Transverse colon (tissue), 4 donors: ENCODE data around the gene SSRP1. TPM values are rescaled to one million over a fixed set of nuclear protein-coding genes. Genes with fewer than 3 reads are reported as not detected.

Experiments used
- DNase-seq: peaks from one replicate; pipeline ENCODE4 v3.0.0-alpha.2; 2019
- H3K27ac ChIP-seq, 4 donors: fragments of 200-600 bp; sonication (generic); 2 replicates each; pipeline ENCODE4 v1.5.1; 2016 to 2018; ENCODE audit warnings: inconsistent platforms in 4 of 4
- H3K27me3 ChIP-seq: fragments of 200-600 bp; sonication (generic); 2 replicates; pipeline ENCODE4 v1.5.1; 2017; ENCODE audit warnings: inconsistent platforms
- H3K36me3 ChIP-seq, 4 donors: fragments of 200-600 bp; sonication (generic); 2 replicates each; pipeline ENCODE4 v1.5.1; 2017 to 2019; ENCODE audit warnings: inconsistent platforms in 4 of 4
- H3K4me1 ChIP-seq, 4 donors: fragments of 200-600 bp; sonication (generic); 2 replicates each; pipeline ENCODE4 v1.5.1; 2017 to 2020; ENCODE audit warnings: inconsistent platforms in 4 of 4
- H3K4me3 ChIP-seq, 4 donors: fragments of 200-600 bp; sonication (generic); 1 replicate in 1 of 4; 2 replicates in 3 of 4; pipeline versions ENCODE4 v1.5.1 to v1.6.1; 2017 to 2019; ENCODE audit warnings: inconsistent platforms in 4 of 4
- H3K9me3 ChIP-seq, 2 donors: fragments of 200-600 bp; sonication (generic); 2 replicates each; pipeline ENCODE4 v1.5.1; 2017 to 2019; ENCODE audit warnings: inconsistent platforms in 2 of 2
- CTCF ChIP-seq, 5 experiments: fragments of 200-600 bp in 3 of 5; fragments of 450-650 bp in 2 of 5; sonication (generic) in 3 of 5; IDR thresholded peaks; 1 replicate in 2 of 5; 2 replicates in 3 of 5; pipeline ENCODE4 v1.5.1; 2016 to 2017; ENCODE audit warnings: antibody characterized with exemption in 5 of 5, inconsistent platforms in 3 of 5, mild to moderate bottlenecking in 2 of 5, moderate library complexity in 1 of 5
- EP300 ChIP-seq: sonication (generic); formaldehyde crosslinking; IDR thresholded peaks from one replicate; pipeline ENCODE4 v1.6.1; 2017; ENCODE audit warnings: antibody characterized with exemption, low read depth
- POLR2A ChIP-seq: fragments of 450-650 bp; IDR thresholded peaks from one replicate; pipeline ENCODE4 v1.6.1; 2016; ENCODE audit warnings: antibody characterized with exemption, mild to moderate bottlenecking, moderate library complexity
- POLR2AphosphoS5 ChIP-seq, 3 donors: sonication (generic); formaldehyde crosslinking; IDR thresholded peaks; one replicate each; pipeline ENCODE4 v1.6.1; 2016; ENCODE audit warnings: antibody characterized with exemption in 3 of 3
- WGBS, 2 donors: methylation state at CpG; one replicate each; pipeline ENCODE4 v1.1.5; 2018; ENCODE audit warnings: low coverage in 1 of 2; 5-methylcytosine and 5-hydroxymethylcytosine counted together
- in situ Hi-C, 4 donors: fragments of 200-750 bp; cut with MboI; loops; one replicate each; pipeline versions ENCODE4 v1.15.0 to v1.15.1; 2017; ENCODE audit warnings: low sequenced_read_pairs in 3 of 4, low pct_ligation_motif_present in 1 of 4, low pct_unique_long_range_greater_than_20kb in 1 of 4
- intact Hi-C: fragments of 100-400 bp; cut with DNase I; formaldehyde crosslinking; loops from one replicate; pipeline ENCODE4 v1.15.1; 2023; ENCODE audit warnings: low total_unique reads
- total RNA-seq, 4 donors: library from RNA; depleted of rRNA; stranded (reverse); fragments of >200 nt; gene quantifications; one replicate each; pipeline ENCODE4 v1.1.0, GENCODE V29; 2016

Gene SSRP1
- total RNA-seq, 4 donors from 2014 or later, result 32.0 to 59.4 (median 45.5) TPM

DNA sequence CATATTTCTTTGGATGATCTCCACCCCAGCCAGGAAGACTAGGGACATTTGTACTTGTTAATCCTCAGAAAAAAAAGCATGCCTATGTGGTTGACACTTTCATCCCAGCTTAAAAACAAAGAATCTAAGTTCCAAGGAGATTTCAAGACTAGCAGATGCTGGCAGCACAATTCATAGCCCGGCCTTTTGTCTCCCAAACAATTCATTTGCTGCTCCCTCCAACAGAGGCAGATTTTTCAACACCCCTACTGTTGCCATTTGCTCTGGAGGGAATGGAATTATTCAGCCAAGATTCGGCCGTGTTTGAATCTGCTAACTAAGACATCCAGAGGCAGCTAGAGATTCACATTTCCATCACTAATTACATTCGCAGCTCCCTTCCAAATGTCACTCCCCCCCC is 17.8 kb upstream of the SSRP1 start:
- intact Hi-C loops, result no loop called here
- in situ Hi-C loops, result no loop called here
- H3K4me3 ChIP-seq, result no peak overlapping the region
- H3K4me1 ChIP-seq, result peaks cover 0 to 6% (median 2%) of the 10 kb centered on the region in 4 donors
- 71 to 77% methylated on average over 4 of the region's 4 CpGs for WGBS, 2 donors
- no peak for TF ChIP-seq POLR2A
- no peak overlapping the region for H3K27ac ChIP-seq
- no peaks in the 10 kb centered on the region for H3K36me3 ChIP-seq
- H3K9me3 ChIP-seq, result no peaks in the 10 kb centered on the region
- no peak for DNase-seq
- H3K27me3 ChIP-seq, result no peaks in the 10 kb centered on the region

GRCh38 chr11:57353036-57353435 is 17.3 kb upstream of the SSRP1 start:
- in situ Hi-C loops (no loop called here), intact Hi-C loops (no loop called here)
- no peaks in the 10 kb centered on the region for H3K9me3 ChIP-seq
- H3K4me3 ChIP-seq, result no peak overlapping the region
- WGBS, 2 donors, result 57 to 84% methylated on average over 3 to 5 of the region's 5 CpGs
- no peak for DNase-seq
- H3K27me3 ChIP-seq, result no peaks in the 10 kb centered on the region
- no peak overlapping the region for H3K27ac ChIP-seq
- no peaks in the 10 kb centered on the region for H3K36me3 ChIP-seq
- peaks cover 0 to 6% (median 2%) of the 10 kb centered on the region in 4 donors for H3K4me1 ChIP-seq
- TF ChIP-seq POLR2A (no peak), CTCF (IDR thresholded peaks at IDR 0.05) (no peak), EP300 (no peak), POLR2AphosphoS5 (IDR thresholded peaks at IDR 0.05) (no peak)

DNA sequence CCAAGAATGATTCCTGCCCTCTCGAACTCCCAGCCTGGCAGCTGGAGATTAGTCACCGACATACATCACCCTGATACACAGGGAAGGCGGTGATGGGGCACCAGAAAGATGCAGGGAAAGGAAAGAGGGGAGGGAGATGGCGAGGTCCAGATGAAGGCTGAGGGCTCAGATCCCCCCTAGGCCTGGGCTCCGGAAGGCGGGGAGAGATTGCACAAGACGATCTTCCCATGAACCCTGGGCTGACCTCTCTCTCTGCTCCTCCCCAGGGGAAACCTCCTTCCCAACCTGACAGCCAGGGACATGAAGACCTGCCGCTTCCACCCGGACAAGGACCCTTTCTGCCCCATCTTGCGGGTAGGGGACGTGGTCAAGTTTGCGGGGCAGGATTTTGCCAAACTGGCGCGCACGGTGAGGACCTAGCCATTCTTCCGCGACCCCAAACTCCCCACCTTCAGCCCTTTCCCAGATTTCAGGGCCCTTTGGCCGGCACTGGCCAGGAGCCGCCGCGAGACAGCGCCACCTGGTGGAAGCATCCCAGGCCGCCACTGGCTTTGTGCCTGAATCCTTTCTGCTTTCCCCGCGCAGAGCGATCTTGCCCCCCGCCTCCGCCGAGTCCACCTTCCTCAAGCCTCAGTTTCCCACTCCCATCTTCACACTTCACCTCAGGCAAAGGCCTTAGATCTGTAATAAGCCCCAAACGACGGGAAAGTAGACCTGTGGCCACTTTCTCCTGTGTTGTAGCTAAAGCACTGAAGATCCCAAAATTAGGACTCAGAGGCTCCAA is 14.0 kb upstream of the SSRP1 start:
- no peak overlapping the region for H3K27ac ChIP-seq
- 30 to 57% methylated on average over 7 to 31 of the region's 31 CpGs for WGBS, 2 donors
- in situ Hi-C loops, result loop anchor here in 3 of 4 donors (10.0 to 25.0 kb wide), 3 partner anchors 138 to 295 kb away; partner anchors contain the start of gene YPEL4 (in 3 of the 3)
- H3K27me3 ChIP-seq, result no peaks in the 10 kb centered on the region
- peak; percentile 67 for DNase-seq
- H3K4me3 ChIP-seq, result no peak overlapping the region
- no peaks in the 10 kb centered on the region for H3K9me3 ChIP-seq
- no peaks in the 10 kb centered on the region for H3K36me3 ChIP-seq
- TF ChIP-seq CTCF (IDR thresholded peaks at IDR 0.05) (peak; percentile 80 to 93 (median 89)), POLR2AphosphoS5 (IDR thresholded peaks at IDR 0.05) (no peak)
- intact Hi-C loops, result no loop called here
- peaks cover 0 to 9% (median 0%) of the 10 kb centered on the region in 4 donors for H3K4me1 ChIP-seq

- in situ Hi-C loops, result loop anchor here in 3 of 4 donors (10.0 to 25.0 kb wide), 3 partner anchors 139 to 296 kb away; partner anchors contain the start of gene YPEL4 (in 3 of the 3)
- intact Hi-C loops, result no loop called here
- WGBS, 2 donors, result 82 to 100% methylated on average over 2 to 14 of the region's 14 CpGs
Measured at GRCh38 chr11:57348636-57349313, 13.1 kb upstream of the SSRP1 start.

More at GRCh38 chr11:57348636-57349313, 13.1 kb upstream of the SSRP1 start:
- Histone ChIP-seq H3K4me3 (no peak overlapping the region), H3K27ac (no peak overlapping the region), H3K4me1 (peaks cover 0 to 9% (median 0%) of the 10 kb centered on the region in 4 donors), H3K9me3 (no peaks in the 10 kb centered on the region), H3K36me3 (no peaks in the 10 kb centered on the region), H3K27me3 (no peaks in the 10 kb centered on the region)
- TF ChIP-seq POLR2A (no peak), CTCF (IDR thresholded peaks at IDR 0.05) (no peak), EP300 (no peak), POLR2AphosphoS5 (IDR thresholded peaks at IDR 0.05) (no peak)
- DNase-seq, result no peak
